Activated B cell treated with CpG ODN at 0.5 μM for 24 hours (primary cell): Measurements from ENCODE around the gene ANAPC16. TPM values are rescaled to one million over a fixed set of nuclear protein-coding genes. Genes with fewer than 3 reads are reported as not detected.
"Not testable (repeated sequence)": the region's sequence is repeated elsewhere in the genome, so short reads cannot be mapped to it uniquely, and the experiment has no call there.

Source experiments
- ATAC-seq: fragments of 200-7000 bp; cut with Tn5 transposase; one replicate; pipeline ENCODE4 v1.10.0; 2021; ENCODE audit warnings: low read depth, mild to moderate bottlenecking, moderate library complexity
- CTCF ChIA-PET: fragments of 350-600 bp; sonication (Branson Sonifier 250); formaldehyde crosslinking; loops from one replicate; lab custom pipeline; 2021; ENCODE audit warnings: antibody characterized with exemption; lab: Charles Lee
- POLR2A ChIA-PET: fragments of 350-600 bp; sonication (Branson Sonifier 250); formaldehyde crosslinking; loops from one replicate; lab custom pipeline; 2021; ENCODE audit warnings: antibody characterized with exemption; lab: Charles Lee
- DNase-seq: peaks from one replicate; pipeline ENCODE4 v3.0.0; 2022
- H3K27ac Mint-ChIP-seq: one replicate; pipeline ENCODE4 v1.8.0; 2020; ENCODE audit warnings: mixed read lengths
- H3K27me3 Mint-ChIP-seq: one replicate; pipeline ENCODE4 v1.8.0; 2021; ENCODE audit warnings: mixed read lengths
- H3K36me3 Mint-ChIP-seq: one replicate; pipeline ENCODE4 v1.8.0; 2021; ENCODE audit warnings: low read depth, mixed read lengths
- H3K4me1 Mint-ChIP-seq: one replicate; pipeline ENCODE4 v1.8.0; 2021; ENCODE audit warnings: mixed read lengths
- H3K4me3 Mint-ChIP-seq: one replicate; pipeline ENCODE4 v1.8.0; 2020; ENCODE audit warnings: mild to moderate bottlenecking, mixed read lengths
- H3K9me3 Mint-ChIP-seq: one replicate; pipeline ENCODE4 v1.8.0; 2020; ENCODE audit warnings: mixed read lengths
- CTCF ChIP-seq: fragments of 200-600 bp; IDR thresholded peaks from one replicate; pipeline ENCODE4 v1.8.0; 2022; ENCODE audit warnings: antibody characterized with exemption, mild to moderate bottlenecking
- intact Hi-C: fragments of 100-400 bp; cut with micrococcal nuclease; formaldehyde crosslinking; loops from one replicate; pipeline ENCODE4 v1.15.1; 2024
- total RNA-seq: library from RNA; stranded (reverse); gene quantifications from 2 replicates; pipeline ENCODE4 v1.2.3, GENCODE V29; 2022

Gene ANAPC16
- total RNA-seq, 1 donor from 2014 or later, result 137 TPM

- H3K36me3 Mint-ChIP-seq, result peaks cover 65% of the 10 kb centered on the region
- no peak overlapping the region for H3K27ac Mint-ChIP-seq
- H3K4me3 Mint-ChIP-seq, result no peak overlapping the region
Observed at GRCh38 chr10:72206511-72207229, 9.1 kb upstream of the ANAPC16 start.

GRCh38 chr10:72208526-72208925 lies 7.3 kb upstream of the ANAPC16 start:
- ATAC-seq, H3K27me3 Mint-ChIP-seq, H3K27ac Mint-ChIP-seq, H3K4me3 Mint-ChIP-seq, CTCF ChIA-PET, H3K4me1 Mint-ChIP-seq, H3K9me3 Mint-ChIP-seq, DNase-seq, intact Hi-C loops: not testable (repeated sequence)
- H3K36me3 Mint-ChIP-seq, result peaks cover 60% of the 10 kb centered on the region
- POLR2A ChIA-PET, result interaction anchor here (0.6 kb wide), 1 partner anchor 96 kb away, joined by 6 read pairs; no protein-coding TSS in a partner anchor

More at GRCh38 chr10:72206511-72207229, 9.1 kb upstream of the ANAPC16 start:
- no peaks in the 10 kb centered on the region for H3K27me3 Mint-ChIP-seq
- TF ChIP-seq CTCF, result no peak
- no peaks in the 10 kb centered on the region for H3K4me1 Mint-ChIP-seq
- no peak for ATAC-seq
- ChIA-PET CTCF (interaction anchor here (1.2 kb wide), 1 partner anchor 13 kb away, joined by 3 read pairs; no protein-coding TSS in a partner anchor), POLR2A (interaction anchor here (0.6 kb wide), 1 partner anchor 113 kb away, joined by 3 read pairs; no protein-coding TSS in a partner anchor)
- no peaks in the 10 kb centered on the region for H3K9me3 Mint-ChIP-seq
- DNase-seq, result no peak
- intact Hi-C loops, result no loop called here

- H3K4me3 Mint-ChIP-seq, POLR2A ChIA-PET, H3K9me3 Mint-ChIP-seq, CTCF ChIA-PET, DNase-seq, ATAC-seq, H3K27ac Mint-ChIP-seq, H3K27me3 Mint-ChIP-seq, intact Hi-C loops: not testable (repeated sequence)
- peaks cover 56% of the 10 kb centered on the region for H3K36me3 Mint-ChIP-seq
- peaks cover 19% of the 10 kb centered on the region for H3K4me1 Mint-ChIP-seq
Observed at GRCh38 chr10:72211381-72211780, 4.4 kb upstream of the ANAPC16 start.

- POLR2A ChIA-PET, H3K9me3 Mint-ChIP-seq, intact Hi-C loops, ATAC-seq, CTCF ChIA-PET, H3K4me3 Mint-ChIP-seq, H3K27ac Mint-ChIP-seq, DNase-seq, H3K27me3 Mint-ChIP-seq: not testable (repeated sequence)
- peaks cover 24% of the 10 kb centered on the region for H3K4me1 Mint-ChIP-seq
- H3K36me3 Mint-ChIP-seq, result peaks cover 57% of the 10 kb centered on the region
Observed at GRCh38 chr10:72211832-72212231, 4.0 kb upstream of the ANAPC16 start.

- peak; percentile 47 for ATAC-seq
- Mint-ChIP-seq H3K36me3 (peaks cover 38% of the 10 kb centered on the region), H3K9me3 (no peaks in the 10 kb centered on the region), H3K4me3 (peak overlapping the region; percentile 83), H3K27me3 (no peaks in the 10 kb centered on the region), H3K27ac (peak overlapping the region; percentile 94), H3K4me1 (peaks cover 67% of the 10 kb centered on the region)
- DNase-seq, result no peak
- intact Hi-C loops, result loop anchor here (1.0 to 5.0 kb wide), 10 partner anchors 30 to 879 kb away; partner anchors contain the start of genes DDIT4, MCU, P4HA1 and SPOCK2
- ChIA-PET POLR2A (interaction anchor here (0.5 to 7.1 kb wide), 23 partner anchors 10 to 367 kb away, joined by 3 to 234 read pairs (median 7); partner anchors contain the start of genes DDIT4 and PSAP), CTCF (interaction anchor here (0.6 to 3.4 kb wide), 10 partner anchors 12 to 170 kb away, joined by 3 to 15 read pairs (median 4); no protein-coding TSS in a partner anchor)
- TF ChIP-seq CTCF, result no peak
Observed at GRCh38 chr10:72218325-72218724, 2.5 kb downstream of the ANAPC16 start.

- Mint-ChIP-seq H3K36me3 (peaks cover 42% of the 10 kb centered on the region), H3K27me3 (no peaks in the 10 kb centered on the region), H3K9me3 (no peaks in the 10 kb centered on the region), H3K4me1 (peaks cover 70% of the 10 kb centered on the region), H3K27ac (peak overlapping the region; percentile 94), H3K4me3 (peak overlapping the region; percentile 83)
- ATAC-seq (no peak), DNase-seq (no peak)
- ChIA-PET POLR2A (interaction anchor here (0.5 to 7.1 kb wide), 22 partner anchors 10 to 367 kb away, joined by 3 to 234 read pairs (median 8); partner anchors contain the start of genes DDIT4 and PSAP), CTCF (interaction anchor here (0.8 to 3.4 kb wide), 12 partner anchors 13 to 323 kb away, joined by 3 to 15 read pairs (median 4); no protein-coding TSS in a partner anchor)
- intact Hi-C loops, result loop anchor here (1.0 to 5.0 kb wide), 10 partner anchors 30 to 879 kb away; partner anchors contain the start of genes DDIT4, MCU, P4HA1 and SPOCK2
- no peak for TF ChIP-seq CTCF
Observed at GRCh38 chr10:72218726-72219125, 2.9 kb downstream of the ANAPC16 start.
